Activated CD8-positive, alpha-beta memory T cell treated with anti-CD3 and anti-CD28 coated beads, Interleukin-2, amount 50 U/mL, for 48 hours (primary cell): ENCODE data around the gene TMEM252.

Source experiments
- DNase-seq: peaks from one replicate; pipeline ENCODE4 v3.0.0-alpha.2; 2020

Gene TMEM252

GRCh38 chr9:68541568-68541967 lies 885 bp upstream of the TMEM252 start:
- no peak for DNase-seq

- DNase-seq, result no peak
These were observed 2.5 kb downstream of the TMEM252 start for GRCh38 chr9:68538200-68538599.

GRCh38 chr9:68537616-68537880 lies 3.1 kb downstream of the TMEM252 start:
- no peak for DNase-seq

GRCh38 chr9:68536876-68537615 lies 3.6 kb downstream of the TMEM252 start:
- no peak for DNase-seq

- no peak for DNase-seq
These were observed 7.0 kb downstream of the TMEM252 start for GRCh38 chr9:68533678-68534077.

- DNase-seq, result no peak
These were observed 8.6 kb downstream of the TMEM252 start for GRCh38 chr9:68532131-68532530.

GRCh38 chr9:68530618-68531017 lies 10.1 kb downstream of the TMEM252 start:
- no peak for DNase-seq

- DNase-seq, result no peak
These were observed 17.2 kb downstream of the TMEM252 start for GRCh38 chr9:68523367-68523936.

GRCh38 chr9:68522954-68523353 lies 17.7 kb downstream of the TMEM252 start:
- no peak for DNase-seq

- no peak for DNase-seq
These were observed 18.6 kb downstream of the TMEM252 start for GRCh38 chr9:68522131-68522530.

GRCh38 chr9:68515326-68516017 lies 25.2 kb downstream of the TMEM252 start:
- no peak for DNase-seq

GRCh38 chr9:68513981-68514380 lies 26.7 kb downstream of the TMEM252 start:
- no peak for DNase-seq

- DNase-seq, result no peak
These were observed 27.3 kb downstream of the TMEM252 start for GRCh38 chr9:68513385-68513784.

GRCh38 chr9:68509689-68510088 lies 31.0 kb downstream of the TMEM252 start:
- DNase-seq, result no peak

- DNase-seq, result no peak
These were observed 32.1 kb downstream of the TMEM252 start for GRCh38 chr9:68508547-68508946.

GRCh38 chr9:68507806-68508145 lies 32.9 kb downstream of the TMEM252 start:
- DNase-seq, result no peak

GRCh38 chr9:68507130-68507805 lies 33.4 kb downstream of the TMEM252 start:
- DNase-seq, result no peak

- no peak for DNase-seq
These were observed 34.1 kb downstream of the TMEM252 start for GRCh38 chr9:68506551-68506950.

GRCh38 chr9:68505681-68506409 lies 34.8 kb downstream of the TMEM252 start:
- DNase-seq, result no peak

GRCh38 chr9:68502279-68502678 lies 38.4 kb downstream of the TMEM252 start:
- no peak for DNase-seq

- DNase-seq, result no peak
These were observed 40.0 kb downstream of the TMEM252 start for GRCh38 chr9:68500457-68501381.

GRCh38 chr9:68498816-68499215 lies 41.9 kb downstream of the TMEM252 start:
- DNase-seq, result no peak
